Erythroblast (primary cell): ENCODE measurements around the gene MUC20.
"Not testable (repeated sequence)": the region's sequence is repeated elsewhere in the genome, so short reads cannot be mapped to it uniquely, and the experiment has no call there.

Experiments
- GATA1 ChIP-seq: IDR thresholded peaks from 2 replicates; pipeline ENCODE4 v1.6.1; 2011; ENCODE audit warnings: low read depth, mild to moderate bottlenecking, control low read depth, low read length, moderate library complexity
- POLR2A ChIP-seq: IDR thresholded peaks from 2 replicates; pipeline ENCODE4 v1.6.1; 2011; ENCODE audit warnings: mild to moderate bottlenecking, low read length

DNA sequence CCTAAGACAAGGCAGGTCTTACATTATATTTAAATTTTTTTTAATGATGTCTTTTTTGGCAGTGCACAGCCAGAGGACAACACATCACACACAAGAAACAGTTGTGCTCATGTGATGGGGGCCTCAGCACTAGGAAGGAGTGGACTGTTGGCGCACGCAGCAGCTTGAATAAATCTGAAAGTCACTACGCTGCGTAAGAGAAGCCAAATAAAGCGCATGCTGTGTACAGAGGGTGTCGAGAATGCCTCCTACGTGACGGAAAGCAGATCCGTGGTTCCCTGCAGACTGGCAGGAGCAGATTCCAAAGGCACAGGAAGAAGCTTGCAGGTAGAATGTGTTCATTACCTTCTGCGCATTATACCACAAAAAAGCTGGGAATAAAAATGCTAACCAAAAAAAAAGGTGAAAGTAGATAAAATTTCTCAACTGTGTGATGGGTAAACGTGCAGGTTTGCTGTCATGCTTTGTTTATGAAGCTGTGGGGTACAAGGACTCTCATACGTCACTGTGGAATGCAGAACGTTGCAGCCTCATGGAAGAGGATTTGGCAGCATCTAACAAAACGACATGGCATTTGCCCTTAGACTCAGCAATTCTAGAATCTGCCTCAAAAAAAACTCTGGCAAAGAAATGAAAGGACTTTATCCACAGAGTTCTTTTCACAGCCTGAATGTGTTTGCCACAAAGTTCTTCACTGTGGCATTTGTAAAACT, 32.2 kb upstream of the MUC20 start:
- not testable (repeated sequence) for TF ChIP-seq POLR2A, GATA1
